HepG2 (cell line): ENCODE data around the gene TSC22D3. TPM values are rescaled to one million over a fixed set of nuclear protein-coding genes. Genes with fewer than 3 reads are reported as not detected.
A peak's percentile ranks its signal among the peaks of the same experiment; 100 is the strongest.

Experiments used
- BCL6 ChIP-seq: IDR thresholded peaks from 2 replicates; pipeline ENCODE4 v1.6.1; 2016; ENCODE audit warnings: missing genetic modification reagents, missing compliant biosample characterization
- CSRNP1 ChIP-seq: sonication (generic); formaldehyde crosslinking; IDR thresholded peaks from 2 replicates; pipeline ENCODE4 v1.8.1; 2023; ENCODE audit warnings: mild to moderate bottlenecking, missing genetic modification reagents
- DNMT1 ChIP-seq: sonication (generic); formaldehyde crosslinking; IDR thresholded peaks from 2 replicates; pipeline ENCODE4 v1.5.1; 2020; ENCODE audit warnings: mild to moderate bottlenecking, missing genetic modification reagents
- ELF3 ChIP-seq: IDR thresholded peaks from 2 replicates; pipeline ENCODE4 v1.6.1; 2016; ENCODE audit warnings: missing genetic modification reagents, missing compliant biosample characterization
- GATA4 ChIP-seq: sonication (generic); IDR thresholded peaks from 2 replicates; pipeline ENCODE4 v1.6.1; 2016; ENCODE audit warnings: antibody characterized with exemption, low read depth, borderline replicate concordance
- HHEX ChIP-seq: IDR thresholded peaks from 2 replicates; pipeline ENCODE4 v1.6.1; 2016; ENCODE audit warnings: control low read depth
- PAXIP1 ChIP-seq: sonication (generic); formaldehyde crosslinking; conservative IDR thresholded peaks from 2 replicates; pipeline ENCODE4 v1.4.0; 2020; ENCODE audit warnings: mild to moderate bottlenecking, missing genetic modification reagents, moderate library complexity
- POLR2G ChIP-seq: fragments of 200-400 bp; formaldehyde crosslinking; IDR thresholded peaks from 2 replicates; pipeline ENCODE4 v1.6.1; 2018; ENCODE audit warnings: mild to moderate bottlenecking, low read depth, low read length, moderate library complexity
- ZBTB2 ChIP-seq: sonication (generic); formaldehyde crosslinking; IDR thresholded peaks from 2 replicates; pipeline ENCODE4 v1.8.0; 2022; ENCODE audit warnings: low read depth, missing genetic modification reagents
- ZBTB21 ChIP-seq: sonication (generic); formaldehyde crosslinking; IDR thresholded peaks from 2 replicates; pipeline ENCODE4 v1.4.0; 2020; ENCODE audit warnings: missing genetic modification reagents
- ZBTB26 ChIP-seq: IDR thresholded peaks from 2 replicates; pipeline ENCODE4 v1.6.1; 2016; ENCODE audit warnings: missing compliant biosample characterization, missing genetic modification reagents, borderline replicate concordance
- ZNF225 ChIP-seq: sonication (generic); formaldehyde crosslinking; IDR thresholded peaks from 2 replicates; pipeline ENCODE4 v1.4.0; 2020; ENCODE audit warnings: mild to moderate bottlenecking, missing genetic modification reagents
- ZNF232 ChIP-seq: sonication (generic); formaldehyde crosslinking; IDR thresholded peaks from 2 replicates; pipeline ENCODE4 v1.4.0; 2020; ENCODE audit warnings: missing genetic modification reagents, borderline replicate concordance
- ZNF235 ChIP-seq: sonication (generic); formaldehyde crosslinking; IDR thresholded peaks from 2 replicates; pipeline ENCODE4 v1.8.1; 2023; ENCODE audit warnings: mild to moderate bottlenecking, missing genetic modification reagents, borderline replicate concordance
- ZNF530 ChIP-seq: sonication (generic); formaldehyde crosslinking; IDR thresholded peaks from 2 replicates; pipeline ENCODE4 v1.5.0; 2020; ENCODE audit warnings: low read depth, mild to moderate bottlenecking, missing genetic modification reagents
- ZNF562 ChIP-seq: sonication (generic); formaldehyde crosslinking; IDR thresholded peaks from 2 replicates; pipeline ENCODE4 v1.8.0; 2022; ENCODE audit warnings: missing genetic modification reagents, borderline replicate concordance
- ZNF660 ChIP-seq: sonication (generic); formaldehyde crosslinking; IDR thresholded peaks from 2 replicates; pipeline ENCODE4 v1.5.1; 2020; ENCODE audit warnings: mild to moderate bottlenecking, low read depth, missing genetic modification reagents, borderline replicate concordance
- ZNF883 ChIP-seq: sonication (generic); formaldehyde crosslinking; IDR thresholded peaks from 2 replicates; pipeline ENCODE4 v1.5.1; 2020; ENCODE audit warnings: mild to moderate bottlenecking, missing genetic modification reagents; ENCODE audit errors: not compliant biosample characterization
- polyA plus RNA-seq, 8 experiments: library from polyadenylated mRNA; depleted of rRNA in 3 of 8; stranded (reverse) in 7 of 8; unstranded in 1 of 8; fragments of >200 nt; fragmentation: Illumina TruSeq in 4 of 8; extraction: Trizol in 4 of 8; gene quantifications; 2 replicates each; pipeline versions ENCODE4 v1.2.1 to v1.2.3, GENCODE V29; 2011 to 2016; ENCODE audit warnings: low read depth in 4 of 8, missing spikeins in 1 of 8, mixed read lengths in 1 of 8; ENCODE audit not compliant: insufficient read depth in 1 of 8
- total RNA-seq, 5 experiments: library from RNA; depleted of rRNA; stranded (reverse); fragments of >200 nt; fragmentation: Illumina TruSeq; extraction: Trizol; gene quantifications; 2 replicates each; pipeline ENCODE4 v1.2.3, GENCODE V29; 2016; ENCODE audit warnings: low read depth in 1 of 5

The TSC22D3 gene
- total and polyA plus RNA-seq, 2 of the 13 experiments (the other 11 are each of a cell fraction or from before 2014, with no cell fraction given), result 0.82 to 1.5 TPM

GRCh38 chrX:107726816-107727534 lies 48.6 kb downstream of the TSC22D3 start (continued):
- TF ChIP-seq PAXIP1 (CRISPR knock-in tag), result 0 out of 2 replicates have a peak, but pooled peaks have one; percentile 20
- no peak for TF ChIP-seq ZNF883 (CRISPR knock-in tag)
- TF ChIP-seq ZNF530 (CRISPR knock-in tag), result no peak
- no peak for TF ChIP-seq DNMT1 (CRISPR knock-in tag)
- no peak for TF ChIP-seq ZNF225 (CRISPR knock-in tag)
- TF ChIP-seq CSRNP1 (CRISPR knock-in tag), result no peak
- peak; percentile 62; the same call in 1 of the 2 replicates for TF ChIP-seq HHEX (CRISPR knock-in tag)
- TF ChIP-seq ZBTB26 (CRISPR knock-in tag), result no peak
- no peak for TF ChIP-seq ZBTB21 (CRISPR knock-in tag)
- no peak for TF ChIP-seq POLR2G
- no peak for TF ChIP-seq ZNF235
- no peak for TF ChIP-seq ZNF660
- no peak for TF ChIP-seq ELF3 (CRISPR knock-in tag)
- TF ChIP-seq BCL6 (CRISPR knock-in tag), result peak; percentile 59; the same call in 1 of the 2 replicates
- no peak for TF ChIP-seq ZNF562 (CRISPR knock-in tag)
- no peak for TF ChIP-seq ZNF232 (CRISPR knock-in tag)
- no peak for TF ChIP-seq ZBTB2 (CRISPR knock-in tag)
- no peak for TF ChIP-seq GATA4
